CD4-positive, alpha-beta T cell treated with Interleukin-17A for 1 hour (primary cell): ENCODE measurements around the gene PLPP2.
"Not testable (repeated sequence)": the region's sequence is repeated elsewhere in the genome, so short reads cannot be mapped to it uniquely, and the experiment has no call there.

ENCODE experiments used
- DNase-seq: peaks from one replicate; pipeline ENCODE4 v3.0.0-alpha.2; 2020

Gene PLPP2

DNA sequence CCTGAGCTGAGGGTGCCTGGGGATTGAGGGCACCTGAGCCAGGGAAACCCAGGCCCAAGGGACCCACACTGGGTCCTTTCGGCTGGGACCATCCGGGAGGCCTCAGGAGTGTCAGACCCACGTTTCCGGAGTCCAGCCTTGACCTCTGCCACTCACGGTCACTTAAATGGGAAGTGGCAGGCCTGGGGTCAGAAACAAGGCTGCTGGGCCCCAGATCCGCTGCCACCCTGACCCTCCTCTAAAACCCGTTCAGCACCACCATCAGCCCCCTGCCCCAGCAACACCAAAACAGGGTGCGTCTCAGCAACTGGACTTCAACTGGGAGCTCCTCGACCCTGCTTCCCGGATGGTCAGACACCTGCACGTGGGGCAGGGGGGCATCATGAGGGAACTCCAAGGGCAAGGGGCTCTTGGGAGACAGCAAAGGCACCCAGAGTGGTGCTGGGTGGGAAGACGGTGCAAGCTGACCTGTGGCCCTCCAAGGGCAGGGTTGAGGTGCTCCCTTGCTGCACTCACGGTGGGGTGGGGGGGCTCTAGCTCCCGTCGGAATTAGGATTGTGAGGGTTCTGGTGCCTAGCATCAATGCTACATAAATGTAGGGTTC is 1.2 kb upstream of the PLPP2 start:
- no peak for DNase-seq

DNA sequence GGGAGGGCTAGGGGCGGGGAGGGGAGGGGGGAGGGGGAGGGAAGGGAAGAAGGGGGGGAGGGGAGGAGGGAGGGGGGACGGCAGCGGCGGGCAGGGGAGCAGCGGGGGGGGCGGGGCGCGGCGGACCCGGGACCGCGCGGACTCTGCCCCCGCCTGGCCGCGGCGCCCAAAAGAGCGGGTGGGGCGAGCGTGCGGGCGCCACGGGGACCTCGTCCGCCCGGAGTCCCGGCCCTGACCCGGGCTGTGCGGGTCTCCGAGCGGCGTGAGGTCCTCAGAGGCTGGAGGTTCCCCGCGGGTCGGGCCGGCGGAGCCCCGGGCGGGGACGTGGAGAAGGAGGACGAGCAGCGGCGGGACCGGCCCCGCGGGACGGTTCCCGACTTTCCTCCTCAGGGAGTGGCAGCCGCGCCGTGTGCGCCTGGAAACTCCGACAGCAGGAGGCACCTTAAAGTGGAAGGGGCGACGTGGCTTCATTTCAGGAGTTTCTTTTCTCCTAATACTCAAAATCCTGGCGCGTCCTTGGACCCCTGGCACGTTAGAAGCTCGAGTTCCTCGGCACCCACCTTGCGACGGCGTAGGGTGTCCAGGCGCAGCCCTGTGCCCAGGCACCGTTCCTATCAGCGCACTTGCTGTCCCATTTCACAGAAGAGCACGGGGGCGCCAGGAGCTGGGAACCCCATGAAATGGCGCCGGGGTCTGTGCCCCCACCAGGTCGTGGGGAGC is 518 bp upstream of the PLPP2 start:
- no peak for DNase-seq

- no peak for DNase-seq
Observed at GRCh38 chr19:290372-291005, 714 bp downstream of the PLPP2 start.

- DNase-seq = peak; percentile 39
Observed at GRCh38 chr19:289651-290371, 1.4 kb downstream of the PLPP2 start.

GRCh38 chr19:288911-289310 is 2.3 kb downstream of the PLPP2 start:
- DNase-seq = no peak

DNA sequence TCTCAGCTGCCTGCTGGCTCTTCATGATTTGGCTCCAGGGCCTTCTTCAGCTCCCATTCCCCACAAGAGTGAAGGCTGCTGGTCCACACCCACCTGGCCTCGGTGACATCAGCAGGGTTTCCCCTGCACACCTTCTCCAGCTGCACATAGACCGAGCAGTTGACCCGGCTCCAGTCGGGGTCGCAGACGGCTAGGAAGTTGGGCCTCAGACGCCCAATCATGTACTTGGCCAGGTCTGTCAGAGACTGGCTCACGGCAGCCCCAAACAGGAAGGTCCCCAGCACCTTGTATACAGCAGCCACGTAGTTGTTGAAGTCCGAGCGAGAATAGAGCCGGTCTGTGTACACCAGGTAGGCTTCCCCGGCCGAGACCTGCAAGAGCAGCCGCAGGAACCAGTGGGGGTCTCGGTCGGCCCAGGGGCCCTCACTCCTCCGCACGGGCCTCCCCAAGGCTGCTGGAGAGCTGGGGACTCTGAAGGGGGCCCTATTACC is 3.8 kb downstream of the PLPP2 start:
- DNase-seq = no peak

- DNase-seq = no peak
Observed at GRCh38 chr19:283395-283794, 7.8 kb downstream of the PLPP2 start.

GRCh38 chr19:282501-282900 is 8.7 kb downstream of the PLPP2 start:
- no peak for DNase-seq

DNA sequence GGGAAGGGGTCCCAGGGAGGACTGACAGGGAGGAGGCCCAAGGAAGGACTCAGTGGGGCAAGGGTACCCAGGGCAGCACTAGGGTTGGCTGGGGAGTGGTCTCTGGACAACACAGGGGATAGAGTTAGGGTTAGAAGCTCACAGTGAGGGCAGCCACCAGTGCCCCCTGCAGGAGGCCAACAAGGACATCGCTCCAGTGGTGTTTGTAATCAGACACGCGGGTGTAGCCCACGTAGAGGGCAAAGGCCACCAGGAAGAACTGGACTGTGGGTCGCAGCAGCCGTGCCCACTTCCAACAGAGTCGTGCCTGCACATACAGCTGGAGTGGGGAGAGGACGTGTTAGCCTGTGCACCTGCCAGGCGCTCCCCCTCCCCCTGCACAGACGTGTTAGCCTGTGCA is 9.2 kb downstream of the PLPP2 start:
- no peak for DNase-seq

GRCh38 chr19:281156-281853 is 9.9 kb downstream of the PLPP2 start:
- no peak for DNase-seq

GRCh38 chr19:280541-281009 is 10.6 kb downstream of the PLPP2 start:
- DNase-seq = no peak

GRCh38 chr19:279656-280055 is 11.5 kb downstream of the PLPP2 start:
- DNase-seq = no peak

- DNase-seq = no peak
Observed at GRCh38 chr19:279231-279630, 12.0 kb downstream of the PLPP2 start.

DNA sequence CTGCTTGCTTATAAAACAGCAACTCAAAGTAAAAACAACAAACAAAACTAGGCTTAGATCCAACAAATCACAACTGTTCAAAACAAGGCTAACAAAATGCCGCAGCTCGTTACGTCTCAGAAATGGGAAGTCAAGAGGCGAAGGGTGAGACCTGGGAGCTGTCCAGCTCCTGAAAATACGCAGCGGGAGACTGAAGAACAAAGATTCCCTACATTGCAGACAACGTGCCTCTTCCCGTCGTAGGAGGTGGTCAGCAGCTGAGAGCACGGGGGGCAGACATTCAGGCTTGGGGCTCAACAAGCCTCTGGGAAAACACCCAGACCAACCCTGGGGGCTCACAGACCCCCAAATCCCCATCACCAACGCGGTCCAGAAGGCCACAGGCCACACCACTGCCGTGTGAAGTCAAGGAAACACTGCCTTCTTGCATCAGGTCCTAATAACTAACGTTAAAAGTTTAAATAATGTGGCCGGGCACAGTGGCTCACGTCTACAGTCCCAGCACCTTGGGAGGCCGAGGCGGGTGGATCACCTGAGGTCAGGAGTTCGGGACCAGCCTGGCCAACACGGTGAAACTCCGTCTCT is 13.5 kb downstream of the PLPP2 start:
- DNase-seq = no peak

GRCh38 chr19:277131-277530 is 14.1 kb downstream of the PLPP2 start:
- DNase-seq = no peak

- no peak for DNase-seq
Observed at GRCh38 chr19:275958-276646, 15.1 kb downstream of the PLPP2 start.

DNA sequence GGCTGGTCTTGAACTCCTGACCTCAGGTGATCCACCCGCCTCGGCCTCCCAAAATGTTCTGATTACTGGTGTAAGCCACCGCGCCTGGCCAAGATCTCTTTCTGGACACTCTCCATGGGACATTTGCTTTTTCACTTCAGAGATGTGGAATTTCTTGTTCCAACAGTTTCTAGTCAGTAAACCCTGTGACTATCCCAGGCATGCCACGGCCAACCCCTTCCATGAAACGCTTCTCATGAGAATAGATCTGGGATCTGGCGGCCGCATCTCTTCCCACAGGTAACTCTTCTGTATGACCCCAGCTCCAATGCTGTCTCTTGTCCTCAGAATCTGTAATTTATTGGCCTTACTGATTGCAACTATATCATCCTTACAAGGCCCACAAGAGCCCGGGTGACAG is 16.2 kb downstream of the PLPP2 start:
- no peak for DNase-seq

GRCh38 chr19:273393-273792 is 17.8 kb downstream of the PLPP2 start:
- no peak for DNase-seq

GRCh38 chr19:271856-272255 is 19.3 kb downstream of the PLPP2 start:
- no peak for DNase-seq

DNA sequence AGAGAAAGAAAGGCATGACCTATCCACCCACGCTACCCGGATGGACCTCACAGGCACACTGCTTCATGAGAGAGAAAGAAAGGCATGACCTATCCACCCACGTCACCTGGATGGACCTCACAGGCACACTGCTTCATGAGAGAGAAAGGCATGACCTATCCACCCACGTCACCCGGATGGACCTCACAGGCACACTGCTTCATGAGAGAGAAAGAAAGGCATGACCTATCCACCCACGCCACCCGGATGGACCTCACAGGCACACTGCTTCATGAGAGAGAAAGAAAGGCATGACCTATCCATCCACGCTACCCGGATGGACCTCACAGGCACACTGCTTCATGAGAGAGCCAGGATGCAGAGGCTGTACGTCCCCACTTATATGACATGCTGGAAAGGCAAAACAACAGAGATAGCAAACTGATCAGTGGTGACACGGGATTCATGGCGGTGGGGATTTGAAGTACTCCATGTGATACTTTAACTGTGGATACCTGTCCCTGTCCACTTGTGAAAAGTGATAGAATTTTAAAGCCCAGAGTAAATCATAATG is 20.4 kb downstream of the PLPP2 start:
- not testable (repeated sequence) for DNase-seq

DNA sequence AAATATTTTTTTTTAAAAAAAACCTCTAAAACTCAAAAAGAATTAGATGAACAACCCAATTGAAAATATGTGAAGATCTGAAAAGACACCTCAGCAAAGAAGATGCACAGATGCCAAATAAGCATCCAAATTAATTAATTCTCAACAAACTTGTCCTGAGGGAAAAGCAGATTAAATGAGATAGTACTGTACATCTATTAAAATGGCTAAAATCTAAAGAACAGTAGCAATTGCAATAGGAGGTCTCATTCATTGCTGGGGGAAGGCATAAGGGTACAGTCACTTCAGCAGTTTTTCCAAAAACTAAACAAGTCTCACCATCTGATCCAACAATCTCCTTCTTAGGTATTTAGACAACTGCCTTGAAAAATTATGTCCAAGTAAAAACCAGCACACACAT is 22.0 kb downstream of the PLPP2 start:
- DNase-seq = no peak
